NB4 (cell line): ENCODE results near the gene FTH1.
A peak's percentile ranks its signal among the peaks of the same experiment; 100 is the strongest.

Source experiments
- MAX ChIP-seq: IDR thresholded peaks from 2 replicates; pipeline ENCODE4 v1.6.1; 2011; ENCODE audit warnings: low read depth, low read length
- MYC ChIP-seq: IDR thresholded peaks from 2 replicates; pipeline ENCODE4 v1.6.1; 2011; ENCODE audit warnings: low read depth, low read length
- POLR2A ChIP-seq: IDR thresholded peaks from 2 replicates; pipeline ENCODE4 v1.6.1; 2011; ENCODE audit warnings: mild to moderate bottlenecking; ENCODE audit not compliant: insufficient read length; ENCODE audit errors: extremely low read depth
- TF ChIP-seq, protein P1 (sequence below): IDR thresholded peaks from one replicate; pipeline ENCODE4 v1.5.1; 2012; ENCODE audit warnings: low read depth, low read length

DNA sequence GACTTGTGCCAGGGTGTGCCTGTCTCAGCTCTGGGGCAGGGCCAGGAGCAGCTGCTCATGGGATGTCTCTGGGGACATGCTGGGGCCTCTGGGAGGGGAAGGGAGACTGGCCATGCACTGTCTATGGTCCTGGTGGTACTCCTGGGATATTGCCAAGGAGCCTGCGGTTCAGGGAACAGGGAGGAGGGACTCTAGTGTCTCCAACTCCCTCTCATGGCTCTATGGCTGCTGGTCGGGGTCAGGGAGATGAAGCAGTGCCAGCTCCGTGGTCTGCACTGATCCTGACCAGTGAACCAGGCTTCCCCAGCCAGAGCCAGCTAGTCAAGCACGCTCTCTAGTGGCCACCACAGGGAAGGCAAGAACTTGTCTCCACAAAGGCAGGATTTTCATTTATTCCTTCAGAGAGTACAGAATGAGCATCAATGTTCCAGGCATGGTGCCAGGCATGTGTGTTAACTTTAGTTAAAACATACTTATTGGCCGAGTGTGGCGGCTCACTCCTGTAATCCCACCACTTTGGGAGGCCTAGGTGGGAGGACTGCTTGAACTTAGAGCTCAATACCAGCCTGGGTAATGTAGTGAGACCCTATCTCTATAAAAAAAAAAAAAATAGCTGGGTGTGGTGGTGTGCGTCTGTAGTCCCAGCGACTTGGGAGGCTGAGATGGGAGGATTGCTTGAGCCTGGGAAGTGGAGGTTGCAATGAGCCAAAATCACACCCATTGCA, 19.8 kb downstream of the FTH1 start:
- TF ChIP-seq, protein P1, sequence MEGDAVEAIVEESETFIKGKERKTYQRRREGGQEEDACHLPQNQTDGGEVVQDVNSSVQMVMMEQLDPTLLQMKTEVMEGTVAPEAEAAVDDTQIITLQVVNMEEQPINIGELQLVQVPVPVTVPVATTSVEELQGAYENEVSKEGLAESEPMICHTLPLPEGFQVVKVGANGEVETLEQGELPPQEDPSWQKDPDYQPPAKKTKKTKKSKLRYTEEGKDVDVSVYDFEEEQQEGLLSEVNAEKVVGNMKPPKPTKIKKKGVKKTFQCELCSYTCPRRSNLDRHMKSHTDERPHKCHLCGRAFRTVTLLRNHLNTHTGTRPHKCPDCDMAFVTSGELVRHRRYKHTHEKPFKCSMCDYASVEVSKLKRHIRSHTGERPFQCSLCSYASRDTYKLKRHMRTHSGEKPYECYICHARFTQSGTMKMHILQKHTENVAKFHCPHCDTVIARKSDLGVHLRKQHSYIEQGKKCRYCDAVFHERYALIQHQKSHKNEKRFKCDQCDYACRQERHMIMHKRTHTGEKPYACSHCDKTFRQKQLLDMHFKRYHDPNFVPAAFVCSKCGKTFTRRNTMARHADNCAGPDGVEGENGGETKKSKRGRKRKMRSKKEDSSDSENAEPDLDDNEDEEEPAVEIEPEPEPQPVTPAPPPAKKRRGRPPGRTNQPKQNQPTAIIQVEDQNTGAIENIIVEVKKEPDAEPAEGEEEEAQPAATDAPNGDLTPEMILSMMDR: peak; percentile 98
- TF ChIP-seq POLR2A (no peak), MAX (no peak), MYC (0 out of 2 replicates have a peak, but pooled peaks have one; percentile 15)
